CD4-positive, alpha-beta T cell (primary cell): Measurements from ENCODE around the gene RAB14. TPM values are rescaled to one million over a fixed set of nuclear protein-coding genes. Genes with fewer than 3 reads are reported as not detected.

Experiments
- ATAC-seq: fragments of 200-7000 bp; cut with Tn5 transposase; one replicate; pipeline ENCODE4 v1.10.0; 2022; ENCODE audit warnings: mild to moderate bottlenecking; ENCODE audit not compliant: poor library complexity
- CTCF ChIA-PET: fragments of 350-600 bp; sonication (Branson Sonifier 250); formaldehyde crosslinking; loops from one replicate; lab custom pipeline; 2021; ENCODE audit warnings: antibody characterized with exemption, inconsistent platforms; lab: Charles Lee
- POLR2A ChIA-PET: fragments of 350-600 bp; sonication (Branson Sonifier 250); formaldehyde crosslinking; loops from one replicate; lab custom pipeline; 2021; ENCODE audit warnings: antibody characterized with exemption, inconsistent platforms; lab: Charles Lee
- DNase-seq, 14 experiments: peaks; one replicate each; pipeline ENCODE4 v3.0.0-alpha.2; 2013 to 2020; ENCODE audit warnings: mixed read lengths in 2 of 14
- H3K27ac ChIP-seq, 2 donors: one replicate each; pipeline versions ENCODE4 v1.5.1 to v1.7.0; 2013; ENCODE audit warnings: low read length in 2 of 2, low read depth in 1 of 2, mild to moderate bottlenecking in 1 of 2
- H3K27me3 ChIP-seq, 2 experiments: 1 replicate in 1 of 2; 2 replicates in 1 of 2; pipeline versions ENCODE4 v1.6.1 to v1.7.0; 2013; ENCODE audit warnings: low read length in 2 of 2, control low read depth in 1 of 2, mild to moderate bottlenecking in 1 of 2, moderate library complexity in 1 of 2; ENCODE audit not compliant: insufficient read depth in 2 of 2, control insufficient read depth in 1 of 2
- H3K36me3 ChIP-seq: one replicate; pipeline ENCODE4 v1.6.1; 2013; ENCODE audit warnings: low read length, control low read depth; ENCODE audit not compliant: insufficient read depth
- H3K4me1 ChIP-seq: one replicate; pipeline ENCODE4 v1.6.1; 2013; ENCODE audit warnings: low read length, control low read depth; ENCODE audit not compliant: insufficient read depth
- H3K4me3 ChIP-seq: one replicate; pipeline ENCODE4 v1.5.1; 2013; ENCODE audit warnings: mild to moderate bottlenecking, low read length, moderate library complexity
- H3K9me3 ChIP-seq, 2 experiments: 1 replicate in 1 of 2; 2 replicates in 1 of 2; pipeline versions ENCODE4 v1.6.1 to v1.7.0; 2013; ENCODE audit warnings: low read length in 2 of 2, mild to moderate bottlenecking in 2 of 2, control low read depth in 1 of 2, moderate library complexity in 1 of 2; ENCODE audit not compliant: control insufficient read depth in 1 of 2, insufficient read depth in 1 of 2
- H3K27ac Mint-ChIP-seq: one replicate; pipeline ENCODE4 v1.8.0; 2020; ENCODE audit warnings: mixed read lengths
- H3K27me3 Mint-ChIP-seq: one replicate; pipeline ENCODE4 v1.8.0; 2021; ENCODE audit warnings: mixed read lengths
- H3K36me3 Mint-ChIP-seq: one replicate; pipeline ENCODE4 v1.8.0; 2021; ENCODE audit warnings: low read depth, mixed read lengths
- H3K4me1 Mint-ChIP-seq: one replicate; pipeline ENCODE4 v1.8.0; 2021; ENCODE audit warnings: low read depth, mixed read lengths
- H3K4me3 Mint-ChIP-seq: one replicate; pipeline ENCODE4 v1.8.0; 2020; ENCODE audit warnings: mild to moderate bottlenecking, mixed read lengths
- H3K9me3 Mint-ChIP-seq: one replicate; pipeline ENCODE4 v1.8.0; 2020; ENCODE audit warnings: mixed read lengths
- CTCF ChIP-seq: fragments of 200-600 bp; IDR thresholded peaks from one replicate; pipeline ENCODE4 v1.8.0; 2022; ENCODE audit warnings: antibody characterized with exemption, mild to moderate bottlenecking
- intact Hi-C, 2 experiments: fragments of 100-400 bp; cut with DNase I in 1 of 2; cut with micrococcal nuclease in 1 of 2; formaldehyde crosslinking; loops; one replicate each; pipeline versions ENCODE4 v1.15.1 to v1.9.0; 2023 to 2025; cut with DNase I, micrococcal nuclease
- total RNA-seq, 174 experiments: library from RNA in 2 of 174; stranded (reverse) in 2 of 174; gene quantifications; one replicate each; pipeline ENCODE4 v1.2.3 and lab custom pipeline; 2021 to 2026

The RAB14 gene
- total RNA-seq, 2 experiments from 2014 or later: 57.4 to 58.2 TPM

GRCh38 chr9:121232251-121232650 lies 30.6 kb upstream of the RAB14 start:
- DNase-seq (no peak), ATAC-seq (no peak)
- Histone ChIP-seq H3K36me3 (peaks cover 3% of the 10 kb centered on the region), H3K4me1 (no peaks in the 10 kb centered on the region), H3K27me3 (no peaks in the 10 kb centered on the region), H3K4me3 (no peak overlapping the region), H3K27ac (no peak overlapping the region), H3K9me3 (no peaks in the 10 kb centered on the region)
- H3K27me3 Mint-ChIP-seq: no peaks in the 10 kb centered on the region
- H3K4me1 Mint-ChIP-seq: no peaks in the 10 kb centered on the region
- H3K36me3 Mint-ChIP-seq: no peaks in the 10 kb centered on the region
- CTCF ChIA-PET: no interaction called here
- H3K9me3 Mint-ChIP-seq: no peaks in the 10 kb centered on the region
- POLR2A ChIA-PET: no interaction called here
- TF ChIP-seq CTCF: no peak
- no peak overlapping the region for H3K4me3 Mint-ChIP-seq
- intact Hi-C loops: no loop called here
- H3K27ac Mint-ChIP-seq: no peak overlapping the region

- Histone ChIP-seq H3K4me1 (no peaks in the 10 kb centered on the region), H3K4me3 (no peak overlapping the region), H3K27me3 (no peaks in the 10 kb centered on the region), H3K9me3 (no peaks in the 10 kb centered on the region), H3K27ac (no peak overlapping the region), H3K36me3 (peaks cover 3% of the 10 kb centered on the region)
- Mint-ChIP-seq H3K4me1 (no peaks in the 10 kb centered on the region), H3K27me3 (no peaks in the 10 kb centered on the region), H3K27ac (no peak overlapping the region), H3K4me3 (no peak overlapping the region), H3K36me3 (no peaks in the 10 kb centered on the region), H3K9me3 (no peaks in the 10 kb centered on the region)
- DNase-seq (no peak), ATAC-seq (no peak)
- ChIA-PET CTCF (no interaction called here), POLR2A (no interaction called here)
- intact Hi-C loops: no loop called here
- TF ChIP-seq CTCF: no peak
Measured at GRCh38 chr9:121230256-121230655, 28.6 kb upstream of the RAB14 start.

- no peak overlapping the region for H3K27ac ChIP-seq
- H3K4me1 Mint-ChIP-seq: no peaks in the 10 kb centered on the region
- intact Hi-C loops: no loop called here
- POLR2A ChIA-PET: no interaction called here
- no peak for TF ChIP-seq CTCF
- peaks cover 3% of the 10 kb centered on the region for H3K36me3 ChIP-seq
- CTCF ChIA-PET: no interaction called here
- no peak for ATAC-seq
- H3K27ac Mint-ChIP-seq: no peak overlapping the region
- no peaks in the 10 kb centered on the region for H3K9me3 Mint-ChIP-seq
- H3K27me3 ChIP-seq: no peaks in the 10 kb centered on the region
- DNase-seq: no peak
- no peaks in the 10 kb centered on the region for H3K9me3 ChIP-seq
- no peaks in the 10 kb centered on the region for H3K36me3 Mint-ChIP-seq
- no peak overlapping the region for H3K4me3 ChIP-seq
- no peaks in the 10 kb centered on the region for H3K27me3 Mint-ChIP-seq
- H3K4me3 Mint-ChIP-seq: no peak overlapping the region
- H3K4me1 ChIP-seq: no peaks in the 10 kb centered on the region
Measured at GRCh38 chr9:121227862-121228261, 26.2 kb upstream of the RAB14 start.
